ENCODE results near the gene HPSE.

GRCh38 chr4:83315341-83315870 is 19.2 kb downstream of the HPSE start:
- TF ChIP-seq POLR2AphosphoS5 (IDR thresholded peaks at IDR 0.05; ENCODE audit: low read depth, low read length), result no peak
- TF ChIP-seq, protein P1, sequence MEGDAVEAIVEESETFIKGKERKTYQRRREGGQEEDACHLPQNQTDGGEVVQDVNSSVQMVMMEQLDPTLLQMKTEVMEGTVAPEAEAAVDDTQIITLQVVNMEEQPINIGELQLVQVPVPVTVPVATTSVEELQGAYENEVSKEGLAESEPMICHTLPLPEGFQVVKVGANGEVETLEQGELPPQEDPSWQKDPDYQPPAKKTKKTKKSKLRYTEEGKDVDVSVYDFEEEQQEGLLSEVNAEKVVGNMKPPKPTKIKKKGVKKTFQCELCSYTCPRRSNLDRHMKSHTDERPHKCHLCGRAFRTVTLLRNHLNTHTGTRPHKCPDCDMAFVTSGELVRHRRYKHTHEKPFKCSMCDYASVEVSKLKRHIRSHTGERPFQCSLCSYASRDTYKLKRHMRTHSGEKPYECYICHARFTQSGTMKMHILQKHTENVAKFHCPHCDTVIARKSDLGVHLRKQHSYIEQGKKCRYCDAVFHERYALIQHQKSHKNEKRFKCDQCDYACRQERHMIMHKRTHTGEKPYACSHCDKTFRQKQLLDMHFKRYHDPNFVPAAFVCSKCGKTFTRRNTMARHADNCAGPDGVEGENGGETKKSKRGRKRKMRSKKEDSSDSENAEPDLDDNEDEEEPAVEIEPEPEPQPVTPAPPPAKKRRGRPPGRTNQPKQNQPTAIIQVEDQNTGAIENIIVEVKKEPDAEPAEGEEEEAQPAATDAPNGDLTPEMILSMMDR (IDR thresholded peaks at IDR 0.05), result no peak

All from Panc1 (cell line).